Cardiac fibroblast (primary cell): ENCODE measurements around the gene IL17D.
A peak's percentile ranks its signal among the peaks of the same experiment; 100 is the strongest.

ENCODE experiments used
- DNase-seq, 2 donors: peaks; one replicate each; pipeline versions ENCODE4 v3.0.0 to v3.0.0-alpha.2; 2010; ENCODE audit warnings: low read depth in 2 of 2
- H3K4me3 ChIP-seq, 2 donors: replicated peaks in 1 of 2; 1 replicate in 1 of 2; 2 replicates in 1 of 2; pipeline ENCODE4 v1.5.1; 2011; ENCODE audit warnings: low read depth in 2 of 2, low read length in 2 of 2, mild to moderate bottlenecking in 2 of 2, moderate library complexity in 1 of 2
- CTCF ChIP-seq: IDR thresholded peaks from one replicate; pipeline ENCODE4 v1.5.1; 2011; ENCODE audit warnings: low read depth, mild to moderate bottlenecking, low read length, inconsistent platforms

IL17D gene

DNA sequence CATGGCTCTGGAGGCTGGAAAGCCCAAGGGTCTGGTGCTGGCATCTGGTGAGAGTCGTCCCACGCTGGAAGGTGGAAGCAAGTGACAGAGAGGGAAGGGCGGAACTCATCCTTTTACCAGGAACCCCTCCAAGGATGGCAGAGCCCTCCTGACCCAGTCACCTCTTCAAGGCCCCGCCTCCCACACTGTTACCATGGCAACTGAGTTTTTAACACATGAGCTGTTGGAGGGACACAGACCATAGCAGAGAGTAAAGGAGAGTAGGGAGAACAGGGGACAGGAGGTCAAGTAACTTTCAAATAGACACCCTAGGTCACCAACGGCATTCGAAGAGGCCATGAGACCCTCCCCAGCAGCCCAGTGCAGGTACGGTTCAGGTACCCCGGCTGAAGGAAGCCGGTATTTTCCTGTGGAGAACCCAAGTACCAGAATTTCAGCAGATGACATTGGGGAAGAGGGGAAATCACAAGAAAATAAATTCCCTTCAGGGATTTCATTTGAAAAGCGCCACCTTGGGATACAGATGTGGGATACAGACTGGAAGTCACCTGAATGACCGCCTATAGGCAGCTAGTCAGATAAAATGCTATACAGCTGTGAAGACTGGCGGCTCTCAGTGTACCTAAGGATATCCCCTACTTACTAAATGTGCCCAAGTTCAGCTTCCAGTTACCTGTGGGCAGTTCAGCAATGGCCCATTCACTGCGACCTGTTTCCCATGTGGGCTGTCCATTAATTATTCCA, 8.0 kb downstream of the IL17D start:
- H3K4me3 ChIP-seq = no peak overlapping the region
- DNase-seq = peak in 1 of 2 donors; percentile 33
- TF ChIP-seq CTCF = no peak

DNA sequence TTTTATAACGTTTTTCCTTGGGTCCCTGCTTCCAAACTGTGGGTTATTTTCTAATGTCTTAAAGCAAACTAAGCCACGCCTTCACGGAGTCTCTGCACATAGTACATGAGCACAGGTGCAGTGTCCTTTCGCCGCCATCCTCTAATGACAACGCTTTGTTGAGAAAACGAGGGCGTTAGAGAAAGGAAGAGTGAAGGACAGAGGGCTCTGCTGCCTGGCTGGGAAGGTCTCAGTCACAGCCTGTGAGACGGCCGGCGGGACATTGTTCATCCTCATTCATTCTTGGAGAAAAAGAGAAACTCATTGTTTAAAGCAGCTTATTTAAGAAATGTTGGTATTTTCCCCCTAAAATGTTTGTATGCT, 9.5 kb downstream of the IL17D start:
- H3K4me3 ChIP-seq = peak overlapping the region; percentile 17 to 20
- no peak for TF ChIP-seq CTCF
- peak in 1 of 2 donors; percentile 7 for DNase-seq

- TF ChIP-seq CTCF = no peak
- DNase-seq = peak; percentile 52 to 69
- peak overlapping the region in 1 of 2 donors; percentile 12 for H3K4me3 ChIP-seq
Measured at GRCh38 chr13:20713751-20714150, 10.3 kb downstream of the IL17D start.

DNA sequence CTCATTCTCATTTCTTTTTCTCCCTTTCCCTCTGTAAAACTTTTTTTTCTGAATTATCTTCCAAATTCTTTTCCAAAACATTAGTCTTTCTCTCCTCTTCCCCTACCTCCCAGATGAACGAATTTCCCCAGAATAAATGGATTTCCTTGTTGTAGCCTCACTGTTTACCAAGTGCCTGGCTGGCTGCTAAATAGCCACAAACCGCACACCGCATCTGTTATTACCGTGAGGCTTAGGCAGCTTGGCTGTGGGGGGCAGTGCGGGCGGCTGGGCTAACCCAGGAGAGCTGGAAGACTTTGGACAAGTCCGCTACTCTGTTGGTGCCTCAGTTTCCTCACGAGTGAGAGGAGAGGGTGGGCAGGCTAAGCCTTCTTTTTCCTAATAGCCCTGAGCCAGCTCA, 10.7 kb downstream of the IL17D start:
- peak in 1 of 2 donors; percentile 49 for DNase-seq

GRCh38 chr13:20714563-20715329, 11.2 kb downstream of the IL17D start:
- no peak for TF ChIP-seq CTCF
- peak overlapping the region in 1 of 2 donors; percentile 30 for H3K4me3 ChIP-seq
- peak; percentile 84 to 96 for DNase-seq

More for the DNA sequence above, 10.7 kb downstream of the IL17D start:
- TF ChIP-seq CTCF = no peak
- H3K4me3 ChIP-seq = no peak overlapping the region

GRCh38 chr13:20715330-20715712, 11.8 kb downstream of the IL17D start:
- TF ChIP-seq CTCF = no peak
- no peak overlapping the region for H3K4me3 ChIP-seq
- DNase-seq = peak in 1 of 2 donors; percentile 16
